Neuronal stem cell (in vitro differentiated cells): ENCODE data around the gene PLAAT1.

Experiments used
- DNase-seq: peaks from one replicate; pipeline ENCODE4 v3.0.0-alpha.2; 2013; ENCODE audit warnings: low spot score
- H2AFZ ChIP-seq: one replicate; pipeline ENCODE4 v1.6.1; 2013; ENCODE audit warnings: mild to moderate bottlenecking, low read length, inconsistent platforms
- H2AK5ac ChIP-seq: 2 replicates; pipeline ENCODE4 v1.6.1; 2013; ENCODE audit warnings: low read depth, mild to moderate bottlenecking, inconsistent platforms, low read length, moderate library complexity, mixed read lengths
- H2BK120ac ChIP-seq: 2 replicates; pipeline ENCODE4 v1.6.1; 2013; ENCODE audit warnings: low read depth, mild to moderate bottlenecking, inconsistent platforms, low read length, moderate library complexity, mixed read lengths
- H2BK12ac ChIP-seq: one replicate; pipeline ENCODE4 v1.6.1; 2013; ENCODE audit warnings: low read length, inconsistent platforms
- H2BK15ac ChIP-seq: 2 replicates; pipeline ENCODE4 v1.6.1; 2013; ENCODE audit warnings: mild to moderate bottlenecking, low read length, inconsistent platforms, mixed read lengths
- H2BK5ac ChIP-seq: one replicate; pipeline ENCODE4 v1.6.1; 2013; ENCODE audit warnings: inconsistent platforms, mild to moderate bottlenecking, low read length, moderate library complexity
- H3K14ac ChIP-seq: one replicate; pipeline ENCODE4 v1.6.1; 2013; ENCODE audit warnings: low read length, inconsistent platforms
- H3K18ac ChIP-seq: 2 replicates; pipeline ENCODE4 v1.6.1; 2013; ENCODE audit warnings: low read length, inconsistent platforms
- H3K23ac ChIP-seq: 2 replicates; pipeline ENCODE4 v1.6.1; 2013; ENCODE audit warnings: low read depth, mild to moderate bottlenecking, mixed read lengths, low read length, inconsistent platforms; ENCODE audit not compliant: poor library complexity
- H3K27ac ChIP-seq: replicated peaks from 3 replicates; pipeline ENCODE4 v1.5.1; 2013; ENCODE audit warnings: low read length, inconsistent platforms
- H3K27me3 ChIP-seq, 3 experiments: 2 replicates each; pipeline ENCODE4 v1.6.1; 2013; ENCODE audit warnings: low read length in 3 of 3, mild to moderate bottlenecking in 2 of 3, inconsistent platforms in 1 of 3, low read depth in 1 of 3, mixed read lengths in 1 of 3, moderate library complexity in 1 of 3; ENCODE audit not compliant: control insufficient read depth in 3 of 3, insufficient read depth in 3 of 3
- H3K36me3 ChIP-seq, 2 donors: replicated peaks in 1 of 2; 2 replicates each; pipeline ENCODE4 v1.6.1; 2013; ENCODE audit warnings: low read length in 2 of 2; ENCODE audit not compliant: control insufficient read depth in 2 of 2, insufficient read depth in 2 of 2
- H3K4ac ChIP-seq: 2 replicates; pipeline ENCODE4 v1.6.1; 2013; ENCODE audit warnings: inconsistent platforms, mild to moderate bottlenecking, low read length, moderate library complexity
- H3K4me1 ChIP-seq, 2 donors: 1 replicate in 1 of 2; 2 replicates in 1 of 2; pipeline ENCODE4 v1.6.1; 2013; ENCODE audit warnings: low read length in 2 of 2, low read depth in 1 of 2; ENCODE audit not compliant: control insufficient read depth in 2 of 2, insufficient read depth in 1 of 2
- H3K4me2 ChIP-seq: one replicate; pipeline ENCODE4 v1.6.1; 2013; ENCODE audit warnings: mild to moderate bottlenecking, low read length, inconsistent platforms; ENCODE audit not compliant: insufficient read depth, poor library complexity, severe bottlenecking
- H3K4me3 ChIP-seq, 2 donors: 2 replicates each; pipeline ENCODE4 v1.5.1; 2013; ENCODE audit warnings: low read length in 2 of 2, mild to moderate bottlenecking in 2 of 2, inconsistent platforms in 1 of 2, moderate library complexity in 1 of 2
- H3K79me1 ChIP-seq: one replicate; pipeline ENCODE4 v1.6.1; 2013; ENCODE audit warnings: low read depth, mild to moderate bottlenecking, inconsistent platforms, low read length, moderate library complexity
- H3K9ac ChIP-seq: one replicate; pipeline ENCODE4 v1.6.1; 2013; ENCODE audit warnings: mild to moderate bottlenecking, low read depth, low read length, inconsistent platforms; ENCODE audit not compliant: poor library complexity
- H3K9me3 ChIP-seq, 2 donors: replicated peaks in 1 of 2; 2 replicates each; pipeline versions ENCODE3 to v1.6.1; 2013; ENCODE audit warnings: low read length in 2 of 2, mild to moderate bottlenecking in 2 of 2, inconsistent platforms in 1 of 2, low read depth in 1 of 2, mixed read lengths in 1 of 2, moderate library complexity in 1 of 2; ENCODE audit not compliant: control insufficient read depth in 2 of 2, insufficient read depth in 1 of 2
- H4K8ac ChIP-seq: one replicate; pipeline ENCODE4 v1.6.1; 2013; ENCODE audit warnings: low read depth, mild to moderate bottlenecking, inconsistent platforms, low read length, moderate library complexity
- H4K91ac ChIP-seq: one replicate; pipeline ENCODE4 v1.6.1; 2013; ENCODE audit warnings: low read length, low read depth, mild to moderate bottlenecking, inconsistent platforms; ENCODE audit not compliant: poor library complexity
- WGBS, 2 donors: extraction: QIAGEN DNeasy Blood & Tissue Kit; methylation state at CpG; one replicate each; pipeline ENCODE4 v1.1.7; 2013; ENCODE audit warnings: missing lambda C conversion rate in 2 of 2, mixed read lengths in 1 of 2; ENCODE audit not compliant: insufficient read length in 2 of 2, insufficient replicate concordance in 1 of 2; ENCODE audit errors: extremely low coverage in 2 of 2; 5-methylcytosine and 5-hydroxymethylcytosine counted together

The PLAAT1 gene

GRCh38 chr3:193207290-193208273 is 33.4 kb upstream of the PLAAT1 start:
- Histone ChIP-seq H2BK120ac (no peak overlapping the region), H2BK15ac (no peak overlapping the region), H3K4me3 (no peak overlapping the region), H3K27me3 (no peaks in the 10 kb centered on the region), H3K18ac (no peak overlapping the region), H3K9me3 (no peaks in the 10 kb centered on the region), H3K23ac (no peak overlapping the region), H3K36me3 (no peaks in the 10 kb centered on the region), H3K14ac (no peak overlapping the region), H2BK5ac (no peak overlapping the region), H4K8ac (no peak overlapping the region), H2BK12ac (no peak overlapping the region), H3K9ac (no peak overlapping the region), H2AFZ (no peak overlapping the region), H3K4me1 (peaks cover 0 to 6% of the 10 kb centered on the region in 2 donors), H2AK5ac (no peak overlapping the region), H3K4ac (no peak overlapping the region), H3K79me1 (no peaks in the 10 kb centered on the region), H3K27ac (no peak overlapping the region), H4K91ac (no peak overlapping the region), H3K4me2 (no peak overlapping the region)
- no CpG with 5 or more reads among the region's 5 CpGs for WGBS, 2 donors
- DNase-seq: no peak

- H3K27ac ChIP-seq: no peak overlapping the region
- H3K18ac ChIP-seq: no peak overlapping the region
- no peaks in the 10 kb centered on the region for H3K36me3 ChIP-seq
- DNase-seq: no peak
- H3K79me1 ChIP-seq: no peaks in the 10 kb centered on the region
- no peak overlapping the region for H3K4ac ChIP-seq
- H3K27me3 ChIP-seq: no peaks in the 10 kb centered on the region
- no peak overlapping the region for H3K14ac ChIP-seq
- H3K4me2 ChIP-seq: no peak overlapping the region
- no peak overlapping the region for H4K91ac ChIP-seq
- H4K8ac ChIP-seq: no peak overlapping the region
- H2BK5ac ChIP-seq: no peak overlapping the region
- H3K4me1 ChIP-seq: no peaks in the 10 kb centered on the region
- H2AK5ac ChIP-seq: no peak overlapping the region
- H2AFZ ChIP-seq: no peak overlapping the region
- no peaks in the 10 kb centered on the region for H3K9me3 ChIP-seq
- no peak overlapping the region for H3K4me3 ChIP-seq
- H3K9ac ChIP-seq: no peak overlapping the region
- H3K23ac ChIP-seq: no peak overlapping the region
- H2BK15ac ChIP-seq: no peak overlapping the region
- H2BK12ac ChIP-seq: no peak overlapping the region
- no peak overlapping the region for H2BK120ac ChIP-seq
- WGBS, 2 donors: no CpG with 5 or more reads among the region's 1 CpG
These were observed 30.4 kb upstream of the PLAAT1 start for GRCh38 chr3:193210618-193211017.

DNA sequence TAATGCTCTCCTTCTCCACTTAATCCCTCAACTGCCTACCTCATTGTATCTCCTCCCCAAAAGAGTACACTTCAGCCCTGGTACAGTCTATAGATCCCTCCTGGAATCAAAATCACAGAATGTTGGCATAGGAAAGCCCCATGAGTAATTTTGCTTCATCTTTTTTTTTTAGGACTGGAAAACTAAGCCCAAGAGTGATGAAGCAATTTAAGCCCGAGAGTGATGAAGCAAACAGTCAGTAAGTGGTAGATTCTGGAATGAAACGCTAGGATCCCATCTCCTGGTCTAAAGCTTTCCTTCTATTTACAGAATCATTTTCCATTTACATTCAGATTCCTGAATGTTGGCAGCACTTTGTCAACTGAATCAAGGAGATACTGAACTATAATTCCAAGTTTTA is 29.8 kb upstream of the PLAAT1 start:
- no peak overlapping the region for H3K27ac ChIP-seq
- no peaks in the 10 kb centered on the region for H3K27me3 ChIP-seq
- H2BK5ac ChIP-seq: no peak overlapping the region
- H3K4me3 ChIP-seq: no peak overlapping the region
- H2AFZ ChIP-seq: no peak overlapping the region
- H3K36me3 ChIP-seq: no peaks in the 10 kb centered on the region
- no peak overlapping the region for H2BK15ac ChIP-seq
- no peak overlapping the region for H4K8ac ChIP-seq
- no peak overlapping the region for H2BK12ac ChIP-seq
- no peak overlapping the region for H4K91ac ChIP-seq
- H3K4ac ChIP-seq: no peak overlapping the region
- no peak overlapping the region for H3K14ac ChIP-seq
- H3K79me1 ChIP-seq: no peaks in the 10 kb centered on the region
- no peak overlapping the region for H3K18ac ChIP-seq
- no CpG with 5 or more reads among the region's 2 CpGs for WGBS, 2 donors
- no peak overlapping the region for H3K9ac ChIP-seq
- H3K4me1 ChIP-seq: no peaks in the 10 kb centered on the region
- H2BK120ac ChIP-seq: no peak overlapping the region
- no peaks in the 10 kb centered on the region for H3K9me3 ChIP-seq
- no peak overlapping the region for H2AK5ac ChIP-seq
- no peak overlapping the region for H3K4me2 ChIP-seq
- H3K23ac ChIP-seq: no peak overlapping the region
- DNase-seq: no peak

GRCh38 chr3:193211984-193212383 is 29.0 kb upstream of the PLAAT1 start:
- no peak overlapping the region for H2BK15ac ChIP-seq
- no peak for DNase-seq
- H3K4me2 ChIP-seq: no peak overlapping the region
- H4K8ac ChIP-seq: no peak overlapping the region
- no peak overlapping the region for H2AFZ ChIP-seq
- no peak overlapping the region for H3K27ac ChIP-seq
- H3K79me1 ChIP-seq: no peaks in the 10 kb centered on the region
- H2BK5ac ChIP-seq: no peak overlapping the region
- no peak overlapping the region for H3K23ac ChIP-seq
- H3K36me3 ChIP-seq: no peaks in the 10 kb centered on the region
- no peak overlapping the region for H3K9ac ChIP-seq
- H3K14ac ChIP-seq: no peak overlapping the region
- no peak overlapping the region for H3K4me3 ChIP-seq
- no peak overlapping the region for H3K4ac ChIP-seq
- H2AK5ac ChIP-seq: no peak overlapping the region
- H3K18ac ChIP-seq: no peak overlapping the region
- no peak overlapping the region for H2BK12ac ChIP-seq
- H3K9me3 ChIP-seq: no peaks in the 10 kb centered on the region
- H3K4me1 ChIP-seq: no peaks in the 10 kb centered on the region
- WGBS, 2 donors: no CpG with 5 or more reads among the region's 1 CpG
- H2BK120ac ChIP-seq: no peak overlapping the region
- no peak overlapping the region for H4K91ac ChIP-seq
- no peaks in the 10 kb centered on the region for H3K27me3 ChIP-seq
